ENCODE measurements around the gene LAMTOR3. TPM values are rescaled to one million over a fixed set of nuclear protein-coding genes. Genes with fewer than 3 reads are reported as not detected.

Gene LAMTOR3
- total RNA-seq, 1 experiment from 2014 or later, result 33.6 TPM

GRCh38 chr4:99847362-99847976 is 46.8 kb downstream of the LAMTOR3 start:
- no peak for DNase-seq
- no peaks in the 10 kb centered on the region for H3K36me3 ChIP-seq (ENCODE audit: control insufficient read depth, insufficient read depth, low read length)
- H3K27ac Mint-ChIP-seq (ENCODE audit: unreplicated experiment), result no peak overlapping the region

DNA sequence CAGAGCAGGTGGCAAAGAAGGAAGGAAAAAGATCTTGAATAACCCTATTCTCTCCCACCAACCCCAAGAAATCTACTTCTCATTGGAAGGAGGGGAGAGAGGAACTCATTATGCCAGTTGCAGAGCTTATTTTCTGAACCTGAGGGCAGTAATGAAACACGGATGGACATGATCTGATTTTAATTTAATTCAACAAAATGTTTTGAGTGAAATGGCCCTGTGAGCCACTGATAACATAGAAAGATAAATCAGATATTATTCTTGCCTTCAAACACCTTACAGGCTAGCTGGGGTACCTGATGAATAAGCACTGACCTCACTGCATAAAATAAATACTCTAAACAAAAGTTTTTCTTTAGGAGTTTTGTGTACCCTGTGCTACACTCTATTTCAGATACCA is 47.3 kb downstream of the LAMTOR3 start:
- Mint-ChIP-seq H3K27me3 (ENCODE audit: insufficient read depth, unreplicated experiment) (peaks cover 1% of the 10 kb centered on the region), H3K4me3 (ENCODE audit: unreplicated experiment) (no peak overlapping the region), H3K27ac (ENCODE audit: unreplicated experiment) (no peak overlapping the region), H3K9me3 (ENCODE audit: unreplicated experiment) (no peaks in the 10 kb centered on the region), H3K36me3 (ENCODE audit: insufficient read depth, unreplicated experiment) (no peaks in the 10 kb centered on the region), H3K4me1 (ENCODE audit: low read depth, unreplicated experiment) (no peaks in the 10 kb centered on the region)
- DNase-seq, result no peak
- Histone ChIP-seq H3K4me3 (ENCODE audit: low read depth, low read length) (no peak overlapping the region), H3K36me3 (ENCODE audit: control insufficient read depth, insufficient read depth, low read length) (no peaks in the 10 kb centered on the region), H3K27me3 (replicated peaks; ENCODE audit: control insufficient read depth, insufficient read depth, low read length) (no peaks in the 10 kb centered on the region), H3K4me1 (no peaks in the 10 kb centered on the region), H3K9me3 (no peaks in the 10 kb centered on the region)
- CTCF ChIA-PET, result no interaction called here
- no peak for TF ChIP-seq CTCF (IDR thresholded peaks at IDR 0.05; ENCODE audit: insufficient read depth in 1 of 2, low read depth in 1 of 2, low read length in 1 of 2, severe bottlenecking in 1 of 2, unreplicated experiment in 1 of 2)
- intact Hi-C loops (cut with micrococcal nuclease; ENCODE audit: unreplicated experiment), result no loop called here
- BruUV-seq (replicated peaks), result no TSS peak
- POLR2A ChIA-PET, result no interaction called here

More at GRCh38 chr4:99847362-99847976, 46.8 kb downstream of the LAMTOR3 start:
- H3K4me1 ChIP-seq, result no peaks in the 10 kb centered on the region
- ChIA-PET CTCF (no interaction called here), POLR2A (no interaction called here)
- Mint-ChIP-seq H3K4me3 (ENCODE audit: unreplicated experiment) (no peak overlapping the region), H3K27me3 (ENCODE audit: insufficient read depth, unreplicated experiment) (peaks cover 3% of the 10 kb centered on the region), H3K9me3 (ENCODE audit: unreplicated experiment) (no peaks in the 10 kb centered on the region), H3K36me3 (ENCODE audit: insufficient read depth, unreplicated experiment) (no peaks in the 10 kb centered on the region), H3K4me1 (ENCODE audit: low read depth, unreplicated experiment) (no peaks in the 10 kb centered on the region)
- H3K9me3 ChIP-seq, result no peaks in the 10 kb centered on the region
- H3K27me3 ChIP-seq (replicated peaks; ENCODE audit: control insufficient read depth, insufficient read depth, low read length), result no peaks in the 10 kb centered on the region
- no peak for TF ChIP-seq CTCF (IDR thresholded peaks at IDR 0.05; ENCODE audit: insufficient read depth in 1 of 2, low read depth in 1 of 2, low read length in 1 of 2, severe bottlenecking in 1 of 2, unreplicated experiment in 1 of 2)
- no peak overlapping the region for H3K4me3 ChIP-seq (ENCODE audit: low read depth, low read length)
- intact Hi-C loops (cut with micrococcal nuclease; ENCODE audit: unreplicated experiment), result no loop called here
- BruUV-seq (replicated peaks), result no TSS peak

GRCh38 chr4:99845708-99846469 is 48.3 kb downstream of the LAMTOR3 start:
- Histone ChIP-seq H3K36me3 (ENCODE audit: control insufficient read depth, insufficient read depth, low read length) (no peaks in the 10 kb centered on the region), H3K4me3 (ENCODE audit: low read depth, low read length) (no peak overlapping the region), H3K9me3 (no peaks in the 10 kb centered on the region), H3K4me1 (no peaks in the 10 kb centered on the region), H3K27me3 (replicated peaks; ENCODE audit: control insufficient read depth, insufficient read depth, low read length) (no peaks in the 10 kb centered on the region)
- no peak overlapping the region for H3K27ac Mint-ChIP-seq (ENCODE audit: unreplicated experiment)
- no peaks in the 10 kb centered on the region for H3K27me3 Mint-ChIP-seq (ENCODE audit: insufficient read depth, unreplicated experiment)
- BruUV-seq (replicated peaks), result no TSS peak
- H3K4me3 Mint-ChIP-seq (ENCODE audit: unreplicated experiment), result no peak overlapping the region
- H3K9me3 Mint-ChIP-seq (ENCODE audit: unreplicated experiment), result no peaks in the 10 kb centered on the region
- no peak for TF ChIP-seq CTCF (IDR thresholded peaks at IDR 0.05; ENCODE audit: insufficient read depth in 1 of 2, low read depth in 1 of 2, low read length in 1 of 2, severe bottlenecking in 1 of 2, unreplicated experiment in 1 of 2)
- no peaks in the 10 kb centered on the region for H3K4me1 Mint-ChIP-seq (ENCODE audit: low read depth, unreplicated experiment)
- no peaks in the 10 kb centered on the region for H3K36me3 Mint-ChIP-seq (ENCODE audit: insufficient read depth, unreplicated experiment)
- POLR2A ChIA-PET, result no interaction called here
- no peak for DNase-seq
- intact Hi-C loops (cut with micrococcal nuclease; ENCODE audit: unreplicated experiment), result no loop called here
- CTCF ChIA-PET, result no interaction called here
